ENCODE measurements around the gene ZNF543. TPM values are rescaled to one million over a fixed set of nuclear protein-coding genes. Genes with fewer than 3 reads are reported as not detected.

Gene ZNF543
- total RNA-seq, 1 experiment from 2014 or later = 7.6 TPM

- H3K4me3 ChIP-seq = no peak overlapping the region
- 0 out of 2 replicates have a peak, but pooled peaks cover 2% of the 10 kb centered on the region for H3K27me3 ChIP-seq
- H3K36me3 ChIP-seq = peaks cover 65% of the 10 kb centered on the region
- DNase-seq = no peak
- H3K9me3 ChIP-seq = peaks cover 8% of the 10 kb centered on the region; the same call in 1 of the 2 replicates
Measured at GRCh38 chr19:57305056-57305455, 15.2 kb upstream of the ZNF543 start.

GRCh38 chr19:57308514-57308913 is 11.8 kb upstream of the ZNF543 start:
- Histone ChIP-seq H3K4me3 (no peak overlapping the region), H3K9me3 (peaks cover 4% of the 10 kb centered on the region; the same call in 1 of the 2 replicates), H3K36me3 (peaks cover 33% of the 10 kb centered on the region), H3K27me3 (peaks cover 6% of the 10 kb centered on the region)
- DNase-seq = no peak

GRCh38 chr19:57310792-57311191 is 9.5 kb upstream of the ZNF543 start:
- Histone ChIP-seq H3K4me3 (no peak overlapping the region), H3K27me3 (peaks cover 16% of the 10 kb centered on the region), H3K36me3 (peaks cover 13% of the 10 kb centered on the region; the same call in 1 of the 2 replicates), H3K9me3 (peaks cover 11% of the 10 kb centered on the region)
- no peak for DNase-seq

- DNase-seq = no peak
- Histone ChIP-seq H3K36me3 (no peaks in the 10 kb centered on the region), H3K4me3 (no peak overlapping the region), H3K27me3 (peaks cover 16% of the 10 kb centered on the region), H3K9me3 (peaks cover 7% of the 10 kb centered on the region)
Measured at GRCh38 chr19:57314146-57314545, 6.1 kb upstream of the ZNF543 start.

GRCh38 chr19:57317503-57317902 is 2.8 kb upstream of the ZNF543 start:
- Histone ChIP-seq H3K9me3 (peaks cover 7% of the 10 kb centered on the region), H3K4me3 (no peak overlapping the region), H3K27me3 (peaks cover 16% of the 10 kb centered on the region), H3K36me3 (peaks cover 7% of the 10 kb centered on the region)
- DNase-seq = no peak

- Histone ChIP-seq H3K36me3 (peaks cover 28% of the 10 kb centered on the region), H3K4me3 (peak overlapping the region; percentile 91), H3K9me3 (peaks cover 2% of the 10 kb centered on the region; the same call in 1 of the 2 replicates), H3K27me3 (peaks cover 6% of the 10 kb centered on the region; the same call in 1 of the 2 replicates)
- DNase-seq = no peak
Measured at GRCh38 chr19:57319869-57320179, 448 bp upstream of the ZNF543 start.

GRCh38 chr19:57321116-57321515 is 844 bp downstream of the ZNF543 start:
- no peak for DNase-seq
- Histone ChIP-seq H3K9me3 (no peaks in the 10 kb centered on the region), H3K27me3 (no peaks in the 10 kb centered on the region), H3K4me3 (peak overlapping the region; percentile 91), H3K36me3 (peaks cover 41% of the 10 kb centered on the region)

- Histone ChIP-seq H3K27me3 (no peaks in the 10 kb centered on the region), H3K9me3 (no peaks in the 10 kb centered on the region), H3K36me3 (peaks cover 47% of the 10 kb centered on the region), H3K4me3 (peak overlapping the region; percentile 91)
- no peak for DNase-seq
Measured at GRCh38 chr19:57321751-57322150, 1.5 kb downstream of the ZNF543 start.

- no peaks in the 10 kb centered on the region; the same call in 1 of the 2 replicates for H3K9me3 ChIP-seq
- H3K36me3 ChIP-seq = peaks cover 77% of the 10 kb centered on the region
- no peak overlapping the region for H3K4me3 ChIP-seq
- no peaks in the 10 kb centered on the region for H3K27me3 ChIP-seq
- no peak for DNase-seq
Measured at GRCh38 chr19:57324992-57325391, 4.7 kb downstream of the ZNF543 start.

GRCh38 chr19:57327993-57328392 is 7.7 kb downstream of the ZNF543 start:
- H3K36me3 ChIP-seq = peaks cover 82% of the 10 kb centered on the region
- no peak for DNase-seq
- no peak overlapping the region for H3K4me3 ChIP-seq
- H3K27me3 ChIP-seq = no peaks in the 10 kb centered on the region
- H3K9me3 ChIP-seq = no peaks in the 10 kb centered on the region; the same call in 1 of the 2 replicates

GRCh38 chr19:57334191-57334590 is 13.9 kb downstream of the ZNF543 start:
- Histone ChIP-seq H3K9me3 (no peaks in the 10 kb centered on the region), H3K36me3 (peaks cover 29% of the 10 kb centered on the region), H3K27me3 (no peaks in the 10 kb centered on the region), H3K4me3 (no peak overlapping the region)
- no peak for DNase-seq

- H3K9me3 ChIP-seq = no peaks in the 10 kb centered on the region
- DNase-seq = peak; percentile 34
- H3K27me3 ChIP-seq = no peaks in the 10 kb centered on the region
- H3K4me3 ChIP-seq = no peak overlapping the region
- H3K36me3 ChIP-seq = peaks cover 4% of the 10 kb centered on the region
Measured at GRCh38 chr19:57338877-57339276, 18.6 kb downstream of the ZNF543 start.

- no peaks in the 10 kb centered on the region for H3K9me3 ChIP-seq
- no peaks in the 10 kb centered on the region for H3K27me3 ChIP-seq
- DNase-seq = no peak
- H3K36me3 ChIP-seq = no peaks in the 10 kb centered on the region
- no peak overlapping the region for H3K4me3 ChIP-seq
Measured at GRCh38 chr19:57342582-57342981, 22.3 kb downstream of the ZNF543 start.

GRCh38 chr19:57348136-57348535 is 27.9 kb downstream of the ZNF543 start:
- Histone ChIP-seq H3K9me3 (no peaks in the 10 kb centered on the region), H3K4me3 (no peak overlapping the region), H3K27me3 (no peaks in the 10 kb centered on the region), H3K36me3 (peaks cover 11% of the 10 kb centered on the region)
- peak; percentile 16 for DNase-seq

- peaks cover 41% of the 10 kb centered on the region for H3K36me3 ChIP-seq
- H3K4me3 ChIP-seq = peak within 1 kb of the TSS; percentile 96
- H3K9me3 ChIP-seq = peaks cover 9% of the 10 kb centered on the region
- peak; percentile 98 for DNase-seq
- H3K27me3 ChIP-seq = no peaks in the 10 kb centered on the region
Measured at GRCh38 chr19:57350877-57351805, 30.9 kb downstream of the ZNF543 start, which contains the start of gene ZNF304. ZNF304 (plus strand) TSS chr19:57351271; CDS start chr19:57351665, 394 bp downstream.

- Histone ChIP-seq H3K9me3 (peaks cover 13% of the 10 kb centered on the region), H3K36me3 (peaks cover 48% of the 10 kb centered on the region), H3K4me3 (peak overlapping the region; percentile 96), H3K27me3 (no peaks in the 10 kb centered on the region)
- DNase-seq = peak; percentile 8
Measured at GRCh38 chr19:57351867-57352266, 31.6 kb downstream of the ZNF543 start.

- H3K9me3 ChIP-seq = peaks cover 19% of the 10 kb centered on the region
- H3K36me3 ChIP-seq = peaks cover 76% of the 10 kb centered on the region
- H3K4me3 ChIP-seq = no peak overlapping the region
- no peaks in the 10 kb centered on the region for H3K27me3 ChIP-seq
- DNase-seq = no peak
Measured at GRCh38 chr19:57355916-57356315, 35.6 kb downstream of the ZNF543 start.

GRCh38 chr19:57357406-57357805 is 37.1 kb downstream of the ZNF543 start:
- H3K4me3 ChIP-seq = no peak overlapping the region
- no peaks in the 10 kb centered on the region for H3K27me3 ChIP-seq
- H3K9me3 ChIP-seq = peaks cover 19% of the 10 kb centered on the region
- H3K36me3 ChIP-seq = peaks cover 72% of the 10 kb centered on the region
- no peak for DNase-seq

Data from MG63 (cell line).